Measurements from ENCODE around the gene RND2. TPM values are rescaled to one million over a fixed set of nuclear protein-coding genes. Genes with fewer than 3 reads are reported as not detected.

RND2 gene
- total RNA-seq, 1 donor: 0.36 TPM

GRCh38 chr17:43018008-43018853, 6.8 kb upstream of the RND2 start:
- peaks cover 65% of the 10 kb centered on the region for H3K79me2 ChIP-seq (ENCODE audit: insufficient read depth, low read length)
- TF ChIP-seq, protein P1, sequence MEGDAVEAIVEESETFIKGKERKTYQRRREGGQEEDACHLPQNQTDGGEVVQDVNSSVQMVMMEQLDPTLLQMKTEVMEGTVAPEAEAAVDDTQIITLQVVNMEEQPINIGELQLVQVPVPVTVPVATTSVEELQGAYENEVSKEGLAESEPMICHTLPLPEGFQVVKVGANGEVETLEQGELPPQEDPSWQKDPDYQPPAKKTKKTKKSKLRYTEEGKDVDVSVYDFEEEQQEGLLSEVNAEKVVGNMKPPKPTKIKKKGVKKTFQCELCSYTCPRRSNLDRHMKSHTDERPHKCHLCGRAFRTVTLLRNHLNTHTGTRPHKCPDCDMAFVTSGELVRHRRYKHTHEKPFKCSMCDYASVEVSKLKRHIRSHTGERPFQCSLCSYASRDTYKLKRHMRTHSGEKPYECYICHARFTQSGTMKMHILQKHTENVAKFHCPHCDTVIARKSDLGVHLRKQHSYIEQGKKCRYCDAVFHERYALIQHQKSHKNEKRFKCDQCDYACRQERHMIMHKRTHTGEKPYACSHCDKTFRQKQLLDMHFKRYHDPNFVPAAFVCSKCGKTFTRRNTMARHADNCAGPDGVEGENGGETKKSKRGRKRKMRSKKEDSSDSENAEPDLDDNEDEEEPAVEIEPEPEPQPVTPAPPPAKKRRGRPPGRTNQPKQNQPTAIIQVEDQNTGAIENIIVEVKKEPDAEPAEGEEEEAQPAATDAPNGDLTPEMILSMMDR (IDR thresholded peaks at IDR 0.05; ENCODE audit: extremely low read depth, low read depth, low read length): no peak
- H3K4me1 ChIP-seq (ENCODE audit: insufficient read depth, low read length): peaks cover 27% of the 10 kb centered on the region
- no peaks in the 10 kb centered on the region for H3K27me3 ChIP-seq (ENCODE audit: insufficient read depth, low read length)
- no peak overlapping the region for H3K4me3 ChIP-seq (ENCODE audit: insufficient read depth, low read length)
- H4K20me1 ChIP-seq (ENCODE audit: insufficient read depth, low read length): peaks cover 26% of the 10 kb centered on the region
- peaks cover 40% of the 10 kb centered on the region for H3K36me3 ChIP-seq (ENCODE audit: insufficient read depth, low read length)
- H3K9me3 ChIP-seq (ENCODE audit: low read depth, low read length): no peaks in the 10 kb centered on the region
- no peak overlapping the region for H3K27ac ChIP-seq (ENCODE audit: low read depth, low read length)
- H2AFZ ChIP-seq (ENCODE audit: low read length): no peak overlapping the region
- DNase-seq (ENCODE audit: insufficient read length, low spot score, missing footprints): peak; percentile 76
- no peak overlapping the region for H3K4me2 ChIP-seq (ENCODE audit: insufficient read depth, low read length)

DNA sequence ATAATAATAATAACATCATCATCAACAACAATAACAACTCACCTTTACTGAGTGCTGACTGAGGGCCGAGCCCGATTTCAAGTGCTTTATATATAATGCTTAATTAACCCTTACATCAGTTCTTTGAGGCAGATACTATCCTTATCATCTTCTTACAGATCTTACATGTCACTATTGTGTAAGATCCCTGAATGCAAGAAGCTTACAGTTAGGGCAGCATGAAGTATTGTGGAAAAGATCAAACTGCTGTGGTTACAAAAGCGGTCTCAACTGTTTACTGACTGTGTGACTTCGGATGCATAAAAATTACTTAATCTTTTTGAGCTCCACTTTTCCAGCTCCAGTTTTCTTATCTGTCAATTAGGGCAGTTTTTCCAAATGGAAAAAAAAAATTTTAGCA, 6.1 kb upstream of the RND2 start:
- Histone ChIP-seq H3K4me2 (ENCODE audit: insufficient read depth, low read length) (peak overlapping the region; percentile 41), H3K36me3 (ENCODE audit: insufficient read depth, low read length) (peaks cover 34% of the 10 kb centered on the region), H3K79me2 (ENCODE audit: insufficient read depth, low read length) (peaks cover 65% of the 10 kb centered on the region), H2AFZ (ENCODE audit: low read length) (no peak overlapping the region), H4K20me1 (ENCODE audit: insufficient read depth, low read length) (peaks cover 26% of the 10 kb centered on the region), H3K4me3 (ENCODE audit: insufficient read depth, low read length) (no peak overlapping the region), H3K27me3 (ENCODE audit: insufficient read depth, low read length) (no peaks in the 10 kb centered on the region), H3K9me3 (ENCODE audit: low read depth, low read length) (no peaks in the 10 kb centered on the region), H3K4me1 (ENCODE audit: insufficient read depth, low read length) (peaks cover 27% of the 10 kb centered on the region), H3K27ac (ENCODE audit: low read depth, low read length) (no peak overlapping the region)
- DNase-seq (ENCODE audit: insufficient read length, low spot score, missing footprints): peak; percentile 71
- TF ChIP-seq, protein P1 (IDR thresholded peaks at IDR 0.05; ENCODE audit: extremely low read depth, low read depth, low read length): no peak

DNA sequence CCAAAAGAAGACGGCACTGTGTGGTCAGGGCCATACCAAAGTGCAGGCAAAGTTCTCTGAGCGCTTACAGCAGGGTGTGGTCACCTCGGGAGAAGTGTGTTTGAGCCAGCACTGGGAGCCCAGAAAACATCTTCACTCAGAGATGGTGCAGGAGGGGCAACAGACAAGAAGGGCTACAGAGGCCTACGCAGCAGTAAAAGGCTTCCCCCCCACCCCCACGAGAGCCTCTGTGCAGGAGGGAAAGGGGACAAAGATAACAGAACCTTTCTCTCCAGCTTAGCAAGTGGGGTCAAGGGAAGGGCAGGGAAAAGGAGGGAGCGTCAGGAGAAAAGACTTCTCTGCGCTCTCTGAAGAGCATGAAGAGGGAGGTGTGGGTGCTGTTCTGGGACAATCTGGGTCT, 5.6 kb upstream of the RND2 start:
- Histone ChIP-seq H3K4me3 (ENCODE audit: insufficient read depth, low read length) (no peak overlapping the region), H3K79me2 (ENCODE audit: insufficient read depth, low read length) (peaks cover 65% of the 10 kb centered on the region), H3K4me1 (ENCODE audit: insufficient read depth, low read length) (peaks cover 27% of the 10 kb centered on the region), H3K27me3 (ENCODE audit: insufficient read depth, low read length) (no peaks in the 10 kb centered on the region), H3K4me2 (ENCODE audit: insufficient read depth, low read length) (peak overlapping the region; percentile 41), H2AFZ (ENCODE audit: low read length) (no peak overlapping the region), H3K27ac (ENCODE audit: low read depth, low read length) (no peak overlapping the region), H4K20me1 (ENCODE audit: insufficient read depth, low read length) (peaks cover 26% of the 10 kb centered on the region), H3K9me3 (ENCODE audit: low read depth, low read length) (no peaks in the 10 kb centered on the region), H3K36me3 (ENCODE audit: insufficient read depth, low read length) (peaks cover 31% of the 10 kb centered on the region)
- TF ChIP-seq, protein P1 (IDR thresholded peaks at IDR 0.05; ENCODE audit: extremely low read depth, low read depth, low read length): no peak
- DNase-seq (ENCODE audit: insufficient read length, low spot score, missing footprints): peak; percentile 81

GRCh38 chr17:43020030-43020621, 4.9 kb upstream of the RND2 start:
- peak; percentile 61 for DNase-seq (ENCODE audit: insufficient read length, low spot score, missing footprints)
- peak overlapping the region; percentile 16 for H3K4me3 ChIP-seq (ENCODE audit: insufficient read depth, low read length)
- H3K9me3 ChIP-seq (ENCODE audit: low read depth, low read length): no peaks in the 10 kb centered on the region
- peaks cover 30% of the 10 kb centered on the region for H3K4me1 ChIP-seq (ENCODE audit: insufficient read depth, low read length)
- peak overlapping the region; percentile 41 for H3K4me2 ChIP-seq (ENCODE audit: insufficient read depth, low read length)
- no peaks in the 10 kb centered on the region for H3K27me3 ChIP-seq (ENCODE audit: insufficient read depth, low read length)
- H3K36me3 ChIP-seq (ENCODE audit: insufficient read depth, low read length): peaks cover 31% of the 10 kb centered on the region
- H3K27ac ChIP-seq (ENCODE audit: low read depth, low read length): peak overlapping the region; percentile 20
- TF ChIP-seq, protein P1 (IDR thresholded peaks at IDR 0.05; ENCODE audit: extremely low read depth, low read depth, low read length): no peak
- H4K20me1 ChIP-seq (ENCODE audit: insufficient read depth, low read length): peaks cover 26% of the 10 kb centered on the region
- peaks cover 65% of the 10 kb centered on the region for H3K79me2 ChIP-seq (ENCODE audit: insufficient read depth, low read length)
- no peak overlapping the region for H2AFZ ChIP-seq (ENCODE audit: low read length)
